Epithelial cell of esophagus (primary cell): ENCODE measurements around the gene THSD4.

Source experiments
- DNase-seq: peaks from one replicate; pipeline ENCODE4 v3.0.0; 2010; ENCODE audit warnings: low read depth
- H3K4me3 ChIP-seq: 2 replicates; pipeline ENCODE4 v1.5.1; 2011; ENCODE audit warnings: mild to moderate bottlenecking, low read length, control low read depth
- TF ChIP-seq, protein P1 (sequence below): IDR thresholded peaks from 2 replicates; pipeline ENCODE4 v1.5.1; 2011; ENCODE audit warnings: low read depth, mild to moderate bottlenecking, low read length, control low read depth, inconsistent platforms; ENCODE audit not compliant: insufficient read depth; ENCODE audit errors: missing control alignments

THSD4 gene

DNA sequence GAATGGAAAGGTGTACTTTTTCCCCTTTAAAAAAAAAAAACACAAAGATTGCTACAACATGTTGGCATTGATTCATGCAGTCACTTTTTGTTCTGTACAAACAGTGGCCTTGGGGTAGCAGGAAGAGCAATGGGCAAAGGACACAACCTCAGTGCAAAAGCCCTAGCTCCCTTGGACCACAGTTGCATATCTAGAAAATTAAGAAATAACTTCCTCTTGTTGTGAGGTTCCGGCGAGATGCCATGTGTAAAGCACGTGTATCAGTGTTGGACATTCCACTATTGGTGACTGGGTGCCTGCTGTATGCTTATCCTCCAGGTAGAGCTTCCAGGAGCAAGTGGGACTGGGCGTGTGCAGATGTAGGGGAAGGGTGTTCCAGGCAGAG, 164.5 kb downstream of the THSD4 start:
- DNase-seq: no peak
- H3K4me3 ChIP-seq: no peak overlapping the region
- TF ChIP-seq, protein P1, sequence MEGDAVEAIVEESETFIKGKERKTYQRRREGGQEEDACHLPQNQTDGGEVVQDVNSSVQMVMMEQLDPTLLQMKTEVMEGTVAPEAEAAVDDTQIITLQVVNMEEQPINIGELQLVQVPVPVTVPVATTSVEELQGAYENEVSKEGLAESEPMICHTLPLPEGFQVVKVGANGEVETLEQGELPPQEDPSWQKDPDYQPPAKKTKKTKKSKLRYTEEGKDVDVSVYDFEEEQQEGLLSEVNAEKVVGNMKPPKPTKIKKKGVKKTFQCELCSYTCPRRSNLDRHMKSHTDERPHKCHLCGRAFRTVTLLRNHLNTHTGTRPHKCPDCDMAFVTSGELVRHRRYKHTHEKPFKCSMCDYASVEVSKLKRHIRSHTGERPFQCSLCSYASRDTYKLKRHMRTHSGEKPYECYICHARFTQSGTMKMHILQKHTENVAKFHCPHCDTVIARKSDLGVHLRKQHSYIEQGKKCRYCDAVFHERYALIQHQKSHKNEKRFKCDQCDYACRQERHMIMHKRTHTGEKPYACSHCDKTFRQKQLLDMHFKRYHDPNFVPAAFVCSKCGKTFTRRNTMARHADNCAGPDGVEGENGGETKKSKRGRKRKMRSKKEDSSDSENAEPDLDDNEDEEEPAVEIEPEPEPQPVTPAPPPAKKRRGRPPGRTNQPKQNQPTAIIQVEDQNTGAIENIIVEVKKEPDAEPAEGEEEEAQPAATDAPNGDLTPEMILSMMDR: no peak

DNA sequence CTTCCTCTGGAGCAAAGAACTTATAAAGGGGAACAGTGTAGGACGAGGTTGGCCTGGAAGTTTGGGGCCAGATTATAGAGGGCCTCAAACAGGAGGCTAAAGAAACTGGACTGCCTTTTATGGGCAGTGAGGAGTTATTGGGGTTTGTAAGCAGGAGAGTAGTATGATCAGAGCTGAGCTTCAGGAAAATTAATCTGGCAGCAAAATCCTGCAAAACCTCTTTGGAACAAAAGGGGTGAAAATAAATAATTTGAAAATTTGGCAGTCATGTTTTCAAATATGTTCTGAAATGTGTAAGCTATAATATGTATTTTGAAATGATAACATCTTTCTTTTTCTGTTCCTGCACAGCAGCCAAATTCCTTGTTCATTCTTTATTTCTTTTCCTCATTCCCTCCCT, 164.9 kb downstream of the THSD4 start:
- DNase-seq: no peak
- TF ChIP-seq, protein P1: no peak
- no peak overlapping the region for H3K4me3 ChIP-seq

DNA sequence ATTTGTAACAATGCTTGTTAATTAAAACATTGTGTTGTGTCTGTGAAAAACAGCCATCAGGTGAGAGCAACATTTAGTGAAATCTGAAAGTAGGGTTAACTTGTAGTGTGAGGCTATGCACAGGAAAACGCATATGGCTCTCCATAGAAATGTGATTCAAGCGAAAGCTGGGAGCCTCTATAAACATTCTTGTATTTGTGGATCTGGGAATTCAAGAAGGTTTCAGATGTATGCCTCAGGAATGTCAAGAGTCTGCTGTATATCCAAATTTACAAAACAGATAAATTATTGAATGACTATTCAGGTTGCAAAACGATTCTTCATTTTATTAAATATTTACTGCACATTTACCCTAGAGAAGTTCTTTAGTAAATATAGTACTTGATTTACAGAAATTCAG, 166.0 kb downstream of the THSD4 start:
- DNase-seq: no peak
- no peak overlapping the region for H3K4me3 ChIP-seq
- TF ChIP-seq, protein P1: no peak

DNA sequence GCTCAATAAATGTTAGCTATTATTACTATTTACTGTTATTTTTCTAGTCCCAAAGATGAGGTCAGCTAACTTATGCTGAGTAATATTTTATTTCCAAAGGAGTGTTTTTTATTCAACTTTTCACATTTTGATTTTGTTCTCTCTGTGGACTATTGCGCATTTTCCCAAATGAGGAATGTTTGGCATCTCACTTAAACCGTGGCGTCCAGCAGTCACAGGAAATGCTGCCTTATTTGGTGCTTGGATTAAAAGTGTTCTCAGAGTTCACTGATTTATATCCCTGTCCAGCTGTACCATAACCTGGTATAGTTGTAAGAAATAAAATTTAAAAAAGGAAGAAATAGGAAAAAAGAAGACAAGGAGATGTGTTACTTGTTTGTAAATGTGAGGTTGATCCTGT, 166.8 kb downstream of the THSD4 start:
- DNase-seq: no peak
- TF ChIP-seq, protein P1: no peak
- H3K4me3 ChIP-seq: no peak overlapping the region

DNA sequence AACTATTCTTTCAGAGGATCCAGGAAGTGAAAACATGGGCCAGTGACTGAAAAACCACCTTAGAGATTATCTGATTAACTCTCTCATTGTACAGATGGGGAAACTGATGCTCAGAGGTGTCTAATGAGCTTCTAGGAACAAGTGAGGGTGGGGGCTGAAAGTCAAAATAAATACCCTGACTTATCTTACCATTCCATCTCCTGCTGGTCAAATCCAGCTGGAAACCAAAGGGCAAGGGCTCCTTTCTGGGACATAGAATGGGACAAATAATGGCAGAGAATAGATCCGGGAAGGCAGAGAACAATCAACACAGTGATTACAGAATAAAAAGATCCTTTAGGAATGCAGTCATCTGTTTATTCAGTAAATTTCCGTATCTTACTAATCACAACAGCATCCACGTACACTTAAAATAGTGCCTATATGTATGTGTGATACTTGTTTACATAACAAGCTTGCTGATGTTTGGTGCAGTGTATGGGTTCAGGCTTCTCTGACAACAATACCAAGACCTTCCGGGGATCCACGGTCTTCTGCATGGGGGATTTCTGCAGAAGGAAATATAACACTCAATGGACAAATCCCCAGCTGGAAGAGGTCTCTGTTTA, 173.2 kb downstream of the THSD4 start:
- peak; percentile 46 for DNase-seq

DNA sequence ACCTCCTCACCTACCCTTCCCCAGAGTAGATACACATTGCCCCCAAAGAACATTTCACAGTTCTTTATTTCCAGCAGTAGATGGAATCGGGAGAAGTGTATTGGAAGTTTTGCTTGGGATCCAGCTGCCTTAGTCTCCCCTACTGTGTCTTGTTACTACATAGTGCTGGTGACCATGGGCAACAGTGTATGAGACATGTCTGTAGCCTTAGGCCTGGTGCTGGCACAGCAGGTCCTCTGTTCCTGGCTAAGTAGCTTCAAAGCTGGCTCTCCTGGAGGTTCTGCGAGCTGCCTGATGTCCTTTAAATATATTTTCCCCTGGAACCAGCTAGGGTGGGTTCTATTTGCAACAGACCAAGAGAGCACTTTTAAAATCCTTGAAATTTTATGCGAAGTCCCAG, 174.7 kb downstream of the THSD4 start:
- peak; percentile 43 for DNase-seq
- no peak overlapping the region for H3K4me3 ChIP-seq
- TF ChIP-seq, protein P1: no peak

More for the DNA sequence above, 173.2 kb downstream of the THSD4 start:
- H3K4me3 ChIP-seq: no peak overlapping the region
- TF ChIP-seq, protein P1: no peak
